GM23248 (cell line): ENCODE data around the gene MPP1.

ENCODE experiments used
- EZH2 ChIP-seq: fragments of 200-600 bp; sonication (generic); IDR thresholded peaks from 2 replicates; pipeline ENCODE4 v1.6.1; 2018; ENCODE audit warnings: antibody characterized with exemption, mild to moderate bottlenecking; ENCODE audit not compliant: insufficient read depth, poor library complexity, severe bottlenecking
- EZH2phosphoT487 ChIP-seq: fragments of 200-600 bp; sonication (generic); IDR thresholded peaks from 2 replicates; pipeline ENCODE4 v1.6.1; 2018; ENCODE audit warnings: antibody characterized with exemption, moderate library complexity, mild to moderate bottlenecking, low read depth; ENCODE audit not compliant: insufficient read depth

DNA sequence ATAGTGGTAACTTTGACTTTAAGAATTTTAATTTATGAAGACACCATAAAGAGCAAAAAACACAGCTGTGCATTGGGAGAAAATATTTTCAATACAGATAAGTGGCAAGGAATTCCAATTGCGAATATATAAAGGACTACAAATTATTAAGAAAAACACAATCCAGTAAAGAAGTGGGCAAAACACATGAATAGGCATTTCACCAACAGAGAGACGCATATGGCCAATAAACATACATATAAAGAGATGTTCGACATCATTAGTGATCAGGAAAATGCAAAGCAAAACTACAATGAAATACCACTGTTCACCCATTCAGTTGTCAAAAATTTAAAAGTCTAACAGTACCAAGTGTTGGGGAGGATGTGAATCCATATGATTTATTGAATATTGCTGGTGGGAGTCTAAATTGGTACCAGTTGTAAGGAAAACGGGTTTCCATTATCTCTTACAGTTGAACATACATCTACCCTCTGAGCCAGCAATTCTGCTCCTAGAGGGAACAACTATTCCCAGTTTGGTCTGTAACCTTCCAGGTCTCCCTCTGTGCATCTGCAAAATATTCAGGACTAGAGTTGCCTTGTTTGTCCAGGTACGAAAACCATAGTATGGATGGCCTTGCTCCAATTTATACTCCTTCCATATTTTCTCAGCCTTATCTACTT lies 1.7 kb upstream of the MPP1 start:
- TF ChIP-seq EZH2phosphoT487 (no peak), EZH2 (no peak)
